GM19324 (cell line): Measurements from ENCODE around the gene CBY2.
"Not testable (repeated sequence)": the region's sequence is repeated elsewhere in the genome, so short reads cannot be mapped to it uniquely, and the experiment has no call there.

Experiments used
- ATAC-seq: cut with Tn5 transposase; IDR thresholded peaks from one replicate; pipeline ENCODE4 v1.9.1; 2021; ENCODE audit warnings: mild to moderate bottlenecking, moderate library complexity; ENCODE audit not compliant: unreplicated experiment, low FRiP score

The CBY2 gene

GRCh38 chr13:45702088-45702487, at the start of gene CBY2:
Gene CBY2 (plus strand): TSS chr13:45702320. CDS start chr13:45702391, 71 bp downstream.
- no peak for ATAC-seq

GRCh38 chr13:45654633-45655349, 47.3 kb upstream of the CBY2 start:
- ATAC-seq, result no peak

- no peak for ATAC-seq
Measured at GRCh38 chr13:45658586-45659235, 43.4 kb upstream of the CBY2 start.

GRCh38 chr13:45659536-45659935, 42.6 kb upstream of the CBY2 start:
- ATAC-seq, result no peak

GRCh38 chr13:45660458-45660857, 41.7 kb upstream of the CBY2 start:
- not testable (repeated sequence) for ATAC-seq

GRCh38 chr13:45662162-45662561, 40.0 kb upstream of the CBY2 start:
- no peak for ATAC-seq

- not testable (repeated sequence) for ATAC-seq
Measured at GRCh38 chr13:45662903-45663302, 39.2 kb upstream of the CBY2 start.

GRCh38 chr13:45669626-45670025, 32.5 kb upstream of the CBY2 start:
- ATAC-seq, result not testable (repeated sequence)

- no peak for ATAC-seq
Measured at GRCh38 chr13:45670189-45670885, 31.8 kb upstream of the CBY2 start.

- ATAC-seq, result no peak
Measured at GRCh38 chr13:45674908-45675307, 27.2 kb upstream of the CBY2 start.

GRCh38 chr13:45678282-45678681, 23.8 kb upstream of the CBY2 start:
- no peak for ATAC-seq

GRCh38 chr13:45681113-45681512, 21.0 kb upstream of the CBY2 start:
- no peak for ATAC-seq

GRCh38 chr13:45682494-45683008, 19.6 kb upstream of the CBY2 start:
- no peak for ATAC-seq

GRCh38 chr13:45683701-45684100, 18.4 kb upstream of the CBY2 start:
- no peak for ATAC-seq

GRCh38 chr13:45688577-45688976, 13.5 kb upstream of the CBY2 start:
- ATAC-seq, result no peak

GRCh38 chr13:45690636-45691035, 11.5 kb upstream of the CBY2 start:
- no peak for ATAC-seq

- no peak for ATAC-seq
Measured at GRCh38 chr13:45691251-45691650, 10.9 kb upstream of the CBY2 start.

GRCh38 chr13:45691667-45692066, 10.5 kb upstream of the CBY2 start:
- no peak for ATAC-seq

- peak; percentile 31 for ATAC-seq
Measured at GRCh38 chr13:45695198-45695730, 6.9 kb upstream of the CBY2 start.

- peak; percentile 39 for ATAC-seq
Measured at GRCh38 chr13:45696610-45697226, 5.4 kb upstream of the CBY2 start.
